Ovary (tissue), 3 donors: Measurements from ENCODE around the gene TMEM123.

Source experiments
- CTCF ChIP-seq, 3 donors: fragments of 450-650 bp in 2 of 3; fragments of 200-600 bp in 1 of 3; IDR thresholded peaks; one replicate each; pipeline versions ENCODE4 v1.5.1 to v1.8.0; 2016 to 2022; ENCODE audit warnings: antibody characterized with exemption in 3 of 3, mild to moderate bottlenecking in 1 of 3
- EP300 ChIP-seq: sonication (generic); formaldehyde crosslinking; IDR thresholded peaks from one replicate; pipeline ENCODE4 v1.6.1; 2017; ENCODE audit warnings: antibody characterized with exemption
- POLR2A ChIP-seq: fragments of 450-650 bp; IDR thresholded peaks from one replicate; pipeline ENCODE4 v1.6.1; 2017; ENCODE audit warnings: antibody characterized with exemption, mild to moderate bottlenecking, moderate library complexity
- donor health status: DM: no; HTN: no; CAD: no.

DNA sequence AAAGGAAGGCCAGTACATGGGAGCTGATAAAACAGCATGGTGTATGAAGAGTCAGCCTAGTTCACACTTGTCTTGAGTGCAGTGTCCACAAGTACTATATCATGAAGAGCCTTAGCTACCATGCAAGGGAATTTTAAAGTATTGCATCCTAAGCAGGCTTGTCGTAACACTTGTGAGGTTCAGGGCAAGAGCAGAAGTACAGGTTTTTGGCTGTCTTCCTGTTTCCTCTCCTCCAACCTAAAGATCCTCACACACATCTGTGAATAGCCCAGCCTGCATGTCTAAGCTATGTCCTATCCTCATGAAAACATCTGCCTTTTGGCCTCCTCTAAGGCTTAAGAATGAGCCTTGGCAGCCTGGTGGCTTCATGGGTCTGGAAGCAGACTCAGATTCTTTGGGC, 34.6 kb upstream of the TMEM123 start:
- TF ChIP-seq CTCF (IDR thresholded peaks at IDR 0.05) (no peak), POLR2A (no peak), EP300 (no peak)
